Esophagus squamous epithelium (tissue), 5 donors: ENCODE results near the gene SIAE. TPM values are rescaled to one million over a fixed set of nuclear protein-coding genes. Genes with fewer than 3 reads are reported as not detected.

Experiments
- DNase-seq: peaks from one replicate; lab custom pipeline; 2025; lab: John Stamatoyannopoulos, UW
- H3K27ac ChIP-seq, 4 donors: fragments of 200-600 bp; sonication (generic); one replicate each; pipeline ENCODE4 v1.5.1; 2016 to 2019; ENCODE audit warnings: mild to moderate bottlenecking in 1 of 4
- H3K27me3 ChIP-seq, 4 donors: fragments of 200-600 bp; sonication (generic); 1 replicate in 3 of 4; 2 replicates in 1 of 4; pipeline versions ENCODE4 v1.5.1 to v1.6.0; 2017 to 2021; ENCODE audit warnings: antibody characterized with exemption in 1 of 4
- H3K36me3 ChIP-seq, 3 donors: fragments of 200-600 bp; sonication (generic); one replicate each; pipeline ENCODE4 v1.5.1; 2016 to 2019
- H3K4me1 ChIP-seq, 3 donors: fragments of 200-600 bp; sonication (generic); one replicate each; pipeline ENCODE4 v1.5.1; 2017 to 2019
- H3K4me3 ChIP-seq, 4 donors: fragments of 200-600 bp; sonication (generic); 1 replicate in 3 of 4; 2 replicates in 1 of 4; pipeline ENCODE4 v1.5.1; 2016 to 2019; ENCODE audit warnings: mild to moderate bottlenecking in 2 of 4, moderate library complexity in 1 of 4
- H3K9me3 ChIP-seq, 3 donors: fragments of 200-600 bp; sonication (generic); one replicate each; pipeline ENCODE4 v1.5.1; 2016 to 2019
- CTCF ChIP-seq, 6 experiments: fragments of 450-650 bp in 4 of 6; fragments of 200-600 bp in 2 of 6; sonication (generic) in 2 of 6; IDR thresholded peaks; one replicate each; pipeline ENCODE4 v1.5.1; 2016 to 2019; ENCODE audit warnings: antibody characterized with exemption in 6 of 6, mild to moderate bottlenecking in 4 of 6, moderate library complexity in 4 of 6
- POLR2A ChIP-seq, 4 donors: fragments of 450-650 bp; IDR thresholded peaks; one replicate each; pipeline ENCODE4 v1.6.1; 2017; ENCODE audit warnings: antibody characterized with exemption in 4 of 4, mild to moderate bottlenecking in 4 of 4, moderate library complexity in 3 of 4
- WGBS, 2 donors: methylation state at CpG; one replicate each; pipeline ENCODE4 v1.1.5; 2018; 5-methylcytosine and 5-hydroxymethylcytosine counted together
- intact Hi-C: fragments of 100-400 bp; cut with DNase I; formaldehyde crosslinking; loops from one replicate; pipeline ENCODE4 v1.15.0; 2022
- total RNA-seq, 4 donors: library from RNA; depleted of rRNA; stranded (reverse); fragments of >200 nt; gene quantifications; one replicate each; pipeline ENCODE4 v1.1.0, GENCODE V29; 2016
- donor health status: DM: yes; HTN: yes; CAD: no.

SIAE gene
- total RNA-seq, 4 donors from 2014 or later, result 5.7 to 19.6 (median 8.0) TPM

- H3K27me3 ChIP-seq, result no peaks in the 10 kb centered on the region
- TF ChIP-seq CTCF (IDR thresholded peaks at IDR 0.05) (no peak), POLR2A (IDR thresholded peaks at IDR 0.05) (no peak)
- 68 to 79% methylated on average over 5 of the region's 5 CpGs for WGBS, 2 donors
- no peak overlapping the region for H3K4me3 ChIP-seq
- no peaks in the 10 kb centered on the region for H3K36me3 ChIP-seq
- intact Hi-C loops, result no loop called here
- H3K4me1 ChIP-seq, result peaks cover 5 to 22% (median 6%) of the 10 kb centered on the region in 3 donors
- no peak overlapping the region for H3K27ac ChIP-seq
- DNase-seq, result no peak
- peaks cover 0 to 8% (median 7%) of the 10 kb centered on the region in 3 donors for H3K9me3 ChIP-seq
These were observed 4.9 kb upstream of the SIAE start for GRCh38 chr11:124678416-124678815.

GRCh38 chr11:124676386-124676785, 2.8 kb upstream of the SIAE start:
- Histone ChIP-seq H3K9me3 (no peaks in the 10 kb centered on the region), H3K27me3 (no peaks in the 10 kb centered on the region), H3K27ac (peak overlapping the region in 3 of 4 donors; percentile 49 to 69 (median 63)), H3K36me3 (no peaks in the 10 kb centered on the region), H3K4me1 (peaks cover 7 to 36% (median 17%) of the 10 kb centered on the region in 3 donors), H3K4me3 (no peak overlapping the region)
- intact Hi-C loops, result no loop called here
- DNase-seq, result no peak
- TF ChIP-seq CTCF (IDR thresholded peaks at IDR 0.05) (no peak), POLR2A (IDR thresholded peaks at IDR 0.05) (no peak)
- 3 to 9% methylated on average over 2 of the region's 2 CpGs for WGBS, 2 donors

GRCh38 chr11:124674571-124674970, 1.0 kb upstream of the SIAE start:
- no peaks in the 10 kb centered on the region for H3K9me3 ChIP-seq
- intact Hi-C loops, result loop anchor here (5.0 kb wide), 1 partner anchor 68 kb away; no protein-coding TSS in a partner anchor
- no peaks in the 10 kb centered on the region for H3K27me3 ChIP-seq
- peaks cover 7 to 41% (median 17%) of the 10 kb centered on the region in 3 donors for H3K4me1 ChIP-seq
- peak overlapping the region in 2 of 4 donors; percentile 90 to 91 for H3K27ac ChIP-seq
- WGBS, 2 donors, result 86 to 90% methylated on average over 5 of the region's 5 CpGs
- DNase-seq, result no peak
- peak overlapping the region; percentile 62 to 86 (median 77) for H3K4me3 ChIP-seq
- no peaks in the 10 kb centered on the region for H3K36me3 ChIP-seq
- TF ChIP-seq CTCF (IDR thresholded peaks at IDR 0.05), result no peak

- H3K27ac ChIP-seq, result peak overlapping the region; percentile 85 to 91 (median 90)
- no peaks in the 10 kb centered on the region for H3K36me3 ChIP-seq
- H3K4me3 ChIP-seq, result peak overlapping the region; percentile 62 to 86 (median 77)
- intact Hi-C loops, result loop anchor here (5.0 kb wide), 1 partner anchor 68 kb away; no protein-coding TSS in a partner anchor
- no peak for TF ChIP-seq POLR2A (IDR thresholded peaks at IDR 0.05)
- no peak for TF ChIP-seq CTCF (IDR thresholded peaks at IDR 0.05)
- no peaks in the 10 kb centered on the region for H3K9me3 ChIP-seq
- WGBS, 2 donors, result 40 to 49% methylated on average over 10 to 17 of the region's 18 CpGs
- peaks cover 7 to 41% (median 17%) of the 10 kb centered on the region in 3 donors for H3K4me1 ChIP-seq
- no peak for DNase-seq
- H3K27me3 ChIP-seq, result no peaks in the 10 kb centered on the region
These were observed 604 bp upstream of the SIAE start for GRCh38 chr11:124674168-124674517.

GRCh38 chr11:124672536-124673215, 863 bp downstream of the SIAE start:
- H3K27ac ChIP-seq, result peak overlapping the region; percentile 85 to 91 (median 90)
- DNase-seq, result no peak
- H3K36me3 ChIP-seq, result peaks cover 0 to 3% (median 0%) of the 10 kb centered on the region in 3 donors
- peak overlapping the region; percentile 62 to 86 (median 77) for H3K4me3 ChIP-seq
- no peaks in the 10 kb centered on the region for H3K27me3 ChIP-seq
- no peaks in the 10 kb centered on the region for H3K9me3 ChIP-seq
- intact Hi-C loops, result loop anchor here (5.0 kb wide), 1 partner anchor 70 kb away; no protein-coding TSS in a partner anchor
- no peak for TF ChIP-seq CTCF (IDR thresholded peaks at IDR 0.05)
- TF ChIP-seq POLR2A (IDR thresholded peaks at IDR 0.05), result no peak
- WGBS, 2 donors, result 51 to 58% methylated on average over 7 of the region's 7 CpGs
- H3K4me1 ChIP-seq, result peaks cover 7 to 41% (median 17%) of the 10 kb centered on the region in 3 donors
